CD4-positive, alpha-beta memory T cell (primary cell): ENCODE measurements around the gene NR0B1. TPM values are rescaled to one million over a fixed set of nuclear protein-coding genes. Genes with fewer than 3 reads are reported as not detected.

Source experiments
- CTCF ChIA-PET: fragments of 350-600 bp; sonication (Branson Sonifier 250); formaldehyde crosslinking; loops from one replicate; lab custom pipeline; 2021; ENCODE audit warnings: inconsistent platforms; ENCODE audit not compliant: partially characterized antibody; lab: Charles Lee
- POLR2A ChIA-PET: fragments of 350-600 bp; sonication (Branson Sonifier 250); formaldehyde crosslinking; loops from one replicate; lab custom pipeline; 2021; ENCODE audit not compliant: partially characterized antibody; lab: Charles Lee
- DNase-seq, 5 donors: peaks; one replicate each; pipeline versions ENCODE4 v3.0.0 to v3.0.0-alpha.2; 2020 to 2022; ENCODE audit warnings: mixed read lengths in 1 of 5
- H3K27ac ChIP-seq: one replicate; pipeline ENCODE4 v1.7.0; 2013; ENCODE audit warnings: low read depth, low read length
- H3K27me3 ChIP-seq: 2 replicates; pipeline ENCODE4 v1.7.0; 2013; ENCODE audit warnings: mild to moderate bottlenecking, low read length, moderate library complexity; ENCODE audit not compliant: insufficient read depth
- H3K36me3 ChIP-seq: 2 replicates; pipeline ENCODE4 v1.7.0; 2013; ENCODE audit warnings: mild to moderate bottlenecking, low read length, moderate library complexity; ENCODE audit not compliant: insufficient read depth
- H3K4me1 ChIP-seq: 2 replicates; pipeline ENCODE4 v1.7.0; 2013; ENCODE audit warnings: mild to moderate bottlenecking, low read length, moderate library complexity; ENCODE audit not compliant: insufficient read depth
- H3K4me3 ChIP-seq, 2 donors: one replicate each; pipeline ENCODE4 v1.7.0; 2013; ENCODE audit warnings: low read length in 2 of 2, mild to moderate bottlenecking in 1 of 2
- H3K9me3 ChIP-seq, 2 donors: one replicate each; pipeline ENCODE4 v1.7.0; 2013; ENCODE audit warnings: low read length in 2 of 2, control low read depth in 1 of 2; ENCODE audit not compliant: control insufficient read depth in 1 of 2
- H3K27ac Mint-ChIP-seq, 7 donors: one replicate each; pipeline ENCODE4 v1.8.0; 2020 to 2021; ENCODE audit warnings: mixed read lengths in 7 of 7, mild to moderate bottlenecking in 6 of 7, inconsistent platforms in 3 of 7, moderate library complexity in 3 of 7
- H3K27me3 Mint-ChIP-seq, 2 donors: one replicate each; pipeline ENCODE4 v1.8.0; 2020 to 2021; ENCODE audit warnings: mixed read lengths in 2 of 2
- H3K36me3 Mint-ChIP-seq, 2 donors: one replicate each; pipeline ENCODE4 v1.8.0; 2020 to 2021; ENCODE audit warnings: mixed read lengths in 2 of 2, inconsistent platforms in 1 of 2, mild to moderate bottlenecking in 1 of 2
- H3K4me1 Mint-ChIP-seq, 4 donors: one replicate each; pipeline ENCODE4 v1.8.0; 2020 to 2021; ENCODE audit warnings: mixed read lengths in 4 of 4, mild to moderate bottlenecking in 1 of 4
- H3K4me3 Mint-ChIP-seq, 8 donors: one replicate each; pipeline ENCODE4 v1.8.0; 2020 to 2021; ENCODE audit warnings: mixed read lengths in 8 of 8, mild to moderate bottlenecking in 7 of 8, moderate library complexity in 6 of 8, inconsistent platforms in 3 of 8
- H3K9me3 Mint-ChIP-seq, 8 donors: one replicate each; pipeline ENCODE4 v1.8.0; 2020 to 2021; ENCODE audit warnings: mixed read lengths in 8 of 8, mild to moderate bottlenecking in 5 of 8, inconsistent platforms in 3 of 8, moderate library complexity in 1 of 8
- intact Hi-C: fragments of 100-400 bp; cut with micrococcal nuclease; formaldehyde crosslinking; loops from one replicate; pipeline ENCODE4 v1.15.1; 2023
- polyA plus RNA-seq, 2 donors: library from polyadenylated mRNA; unstranded; fragments of 300-500 nt; fragmentation: Illumina TruSeq; gene quantifications; one replicate each; pipeline ENCODE4 v1.2.3, GENCODE V29; 2021
- total RNA-seq, 2 experiments: library from RNA; stranded (reverse); gene quantifications; one replicate each; pipeline ENCODE4 v1.2.3, GENCODE V29; 2021

The NR0B1 gene
- total and polyA plus RNA-seq, 4 experiments from 2014 or later: not detected

GRCh38 chrX:30310429-30311206, 1.4 kb upstream of the NR0B1 start:
- H3K27me3 ChIP-seq: no peaks in the 10 kb centered on the region
- Mint-ChIP-seq H3K4me1 (peaks cover 0 to 3% (median 0%) of the 10 kb centered on the region in 4 donors), H3K4me3 (no peak overlapping the region), H3K36me3 (no peaks in the 10 kb centered on the region), H3K9me3 (peaks cover 0 to 3% (median 0%) of the 10 kb centered on the region in 8 donors), H3K27ac (no peak overlapping the region), H3K27me3 (peaks cover 1 to 6% of the 10 kb centered on the region in 2 donors)
- no peak for DNase-seq
- POLR2A ChIA-PET: no interaction called here
- intact Hi-C loops: no loop called here
- H3K4me1 ChIP-seq: no peaks in the 10 kb centered on the region
- H3K27ac ChIP-seq: no peak overlapping the region
- H3K9me3 ChIP-seq: no peaks in the 10 kb centered on the region
- no peak overlapping the region for H3K4me3 ChIP-seq
- CTCF ChIA-PET: no interaction called here
- no peaks in the 10 kb centered on the region for H3K36me3 ChIP-seq

GRCh38 chrX:30308263-30309138, 689 bp downstream of the NR0B1 start:
- intact Hi-C loops: no loop called here
- Histone ChIP-seq H3K4me1 (no peaks in the 10 kb centered on the region), H3K4me3 (no peak overlapping the region), H3K27ac (no peak overlapping the region), H3K36me3 (no peaks in the 10 kb centered on the region), H3K9me3 (no peaks in the 10 kb centered on the region), H3K27me3 (no peaks in the 10 kb centered on the region)
- no peak for DNase-seq
- H3K4me1 Mint-ChIP-seq: peaks cover 0 to 3% (median 0%) of the 10 kb centered on the region in 4 donors
- ChIA-PET POLR2A (no interaction called here), CTCF (no interaction called here)
- H3K36me3 Mint-ChIP-seq: no peaks in the 10 kb centered on the region
- peaks cover 0 to 3% (median 0%) of the 10 kb centered on the region in 8 donors for H3K9me3 Mint-ChIP-seq
- peaks cover 1 to 9% of the 10 kb centered on the region in 2 donors for H3K27me3 Mint-ChIP-seq
- H3K4me3 Mint-ChIP-seq: no peak overlapping the region
- H3K27ac Mint-ChIP-seq: no peak overlapping the region

DNA sequence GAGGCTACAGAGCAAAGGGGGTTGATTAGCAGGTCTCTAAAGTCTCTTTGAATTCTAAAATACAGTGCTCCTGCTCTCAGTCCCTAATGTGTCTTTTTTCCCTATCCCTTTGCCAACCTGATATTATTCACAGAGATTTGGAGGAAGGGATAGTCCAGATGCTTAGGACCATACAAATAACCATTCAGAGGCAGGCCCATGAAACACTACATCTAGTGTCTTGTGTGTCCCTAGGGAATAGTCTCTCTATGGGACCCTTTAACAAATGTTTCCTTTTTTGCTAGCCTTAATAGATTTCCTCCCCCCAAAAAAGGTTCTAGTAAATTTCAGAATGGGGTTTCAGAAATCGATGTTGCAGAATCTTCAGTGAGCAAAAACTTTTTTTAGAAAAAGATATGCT, 1.7 kb downstream of the NR0B1 start:
- Mint-ChIP-seq H3K36me3 (no peaks in the 10 kb centered on the region), H3K27ac (no peak overlapping the region), H3K9me3 (peaks cover 0 to 3% (median 0%) of the 10 kb centered on the region in 8 donors), H3K4me1 (peaks cover 0 to 3% (median 0%) of the 10 kb centered on the region in 4 donors), H3K4me3 (no peak overlapping the region), H3K27me3 (peaks cover 1 to 9% of the 10 kb centered on the region in 2 donors)
- Histone ChIP-seq H3K27ac (no peak overlapping the region), H3K4me3 (no peak overlapping the region), H3K9me3 (no peaks in the 10 kb centered on the region), H3K36me3 (no peaks in the 10 kb centered on the region), H3K4me1 (no peaks in the 10 kb centered on the region), H3K27me3 (no peaks in the 10 kb centered on the region)
- no peak for DNase-seq
- intact Hi-C loops: no loop called here
- ChIA-PET CTCF (no interaction called here), POLR2A (no interaction called here)

DNA sequence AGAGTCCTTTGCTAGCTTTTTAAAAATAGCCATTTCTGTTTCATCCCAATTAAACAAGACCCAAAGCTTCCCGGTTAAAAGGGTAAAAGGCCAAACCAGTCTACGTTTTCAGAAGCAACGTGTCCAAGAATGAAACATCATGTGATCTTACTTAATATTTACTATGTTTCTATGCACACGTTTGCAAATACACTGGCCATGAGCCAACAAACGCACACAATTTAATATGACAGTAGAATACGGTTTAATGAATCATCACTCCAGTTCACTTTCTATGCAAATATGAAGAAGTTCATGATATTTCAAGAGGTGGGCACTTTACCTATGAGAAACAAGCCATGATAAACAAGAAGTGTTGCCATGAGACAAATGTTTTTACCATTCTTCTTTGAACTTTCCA, 4.3 kb downstream of the NR0B1 start:
- Histone ChIP-seq H3K4me1 (no peaks in the 10 kb centered on the region), H3K36me3 (no peaks in the 10 kb centered on the region), H3K9me3 (no peaks in the 10 kb centered on the region), H3K27ac (no peak overlapping the region), H3K4me3 (no peak overlapping the region), H3K27me3 (no peaks in the 10 kb centered on the region)
- CTCF ChIA-PET: no interaction called here
- no peaks in the 10 kb centered on the region for H3K36me3 Mint-ChIP-seq
- H3K27me3 Mint-ChIP-seq: peaks cover 1 to 9% of the 10 kb centered on the region in 2 donors
- POLR2A ChIA-PET: no interaction called here
- H3K9me3 Mint-ChIP-seq: peaks cover 0 to 2% (median 0%) of the 10 kb centered on the region in 8 donors
- H3K27ac Mint-ChIP-seq: no peak overlapping the region
- peaks cover 0 to 3% (median 0%) of the 10 kb centered on the region in 4 donors for H3K4me1 Mint-ChIP-seq
- no peak for DNase-seq
- intact Hi-C loops: no loop called here
- H3K4me3 Mint-ChIP-seq: no peak overlapping the region

- Histone ChIP-seq H3K36me3 (no peaks in the 10 kb centered on the region), H3K9me3 (no peaks in the 10 kb centered on the region), H3K4me3 (no peak overlapping the region), H3K27me3 (no peaks in the 10 kb centered on the region), H3K4me1 (no peaks in the 10 kb centered on the region), H3K27ac (no peak overlapping the region)
- intact Hi-C loops: no loop called here
- Mint-ChIP-seq H3K4me1 (no peaks in the 10 kb centered on the region), H3K27ac (no peak overlapping the region), H3K27me3 (peaks cover 1 to 9% of the 10 kb centered on the region in 2 donors), H3K4me3 (no peak overlapping the region), H3K9me3 (no peaks in the 10 kb centered on the region), H3K36me3 (no peaks in the 10 kb centered on the region)
- CTCF ChIA-PET: no interaction called here
- POLR2A ChIA-PET: no interaction called here
- no peak for DNase-seq
These were observed 6.2 kb downstream of the NR0B1 start for GRCh38 chrX:30302956-30303355.

DNA sequence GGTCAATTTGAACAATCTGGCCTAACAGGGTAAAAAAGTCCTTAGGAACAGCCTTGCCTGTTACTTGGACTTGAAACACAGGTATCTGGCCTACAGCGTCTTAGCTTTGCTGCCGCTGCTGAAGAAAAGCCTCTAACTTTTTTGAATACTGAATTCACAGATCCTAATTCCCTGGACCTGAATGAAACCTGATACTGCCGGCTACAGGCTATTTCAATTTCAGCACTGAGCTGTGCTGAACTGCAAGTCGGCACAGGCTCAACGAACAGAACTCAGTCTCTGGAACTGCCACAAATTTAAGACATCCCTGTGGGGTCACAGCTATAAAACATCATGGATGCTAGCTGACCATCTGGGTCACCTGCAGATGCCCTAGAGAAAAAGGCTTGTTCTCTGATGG, 7.2 kb downstream of the NR0B1 start:
- DNase-seq: no peak
- Mint-ChIP-seq H3K36me3 (no peaks in the 10 kb centered on the region), H3K4me1 (no peaks in the 10 kb centered on the region), H3K27ac (no peak overlapping the region), H3K9me3 (no peaks in the 10 kb centered on the region), H3K27me3 (peaks cover 1 to 6% of the 10 kb centered on the region in 2 donors), H3K4me3 (no peak overlapping the region)
- ChIA-PET CTCF (no interaction called here), POLR2A (no interaction called here)
- H3K4me3 ChIP-seq: no peak overlapping the region
- H3K27ac ChIP-seq: no peak overlapping the region
- H3K36me3 ChIP-seq: no peaks in the 10 kb centered on the region
- intact Hi-C loops: no loop called here
- no peaks in the 10 kb centered on the region for H3K9me3 ChIP-seq
- H3K4me1 ChIP-seq: no peaks in the 10 kb centered on the region
- H3K27me3 ChIP-seq: no peaks in the 10 kb centered on the region

DNA sequence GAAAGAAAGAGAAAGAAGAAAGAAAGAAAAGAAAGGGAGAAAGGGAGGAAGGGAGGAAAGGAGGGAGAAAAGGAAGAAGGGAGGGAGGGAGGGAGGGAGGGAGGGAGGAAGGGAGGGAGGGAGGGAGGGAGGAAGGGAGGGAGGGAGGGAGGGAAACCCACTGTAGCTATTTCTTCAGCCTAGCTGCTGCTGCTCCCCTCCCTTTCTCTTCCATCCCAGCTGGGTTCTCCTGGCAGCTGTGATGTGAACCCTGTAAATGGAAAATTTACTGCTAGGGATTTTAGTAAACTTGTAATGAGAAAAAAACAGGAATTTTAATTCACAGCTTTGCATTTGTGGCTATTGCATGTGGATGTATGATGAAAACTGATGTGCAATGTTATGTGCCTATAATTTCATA, 8.0 kb downstream of the NR0B1 start:
- no peaks in the 10 kb centered on the region for H3K9me3 ChIP-seq
- Mint-ChIP-seq H3K27ac (no peak overlapping the region), H3K4me3 (no peak overlapping the region), H3K4me1 (no peaks in the 10 kb centered on the region), H3K9me3 (no peaks in the 10 kb centered on the region), H3K36me3 (no peaks in the 10 kb centered on the region), H3K27me3 (peaks cover 0 to 3% of the 10 kb centered on the region in 2 donors)
- H3K4me3 ChIP-seq: no peak overlapping the region
- H3K36me3 ChIP-seq: no peaks in the 10 kb centered on the region
- no peaks in the 10 kb centered on the region for H3K27me3 ChIP-seq
- CTCF ChIA-PET: no interaction called here
- H3K27ac ChIP-seq: no peak overlapping the region
- H3K4me1 ChIP-seq: no peaks in the 10 kb centered on the region
- DNase-seq: no peak
- intact Hi-C loops: no loop called here
- POLR2A ChIA-PET: no interaction called here
